Measurements from ENCODE around the gene HELZ2. TPM values are rescaled to one million over a fixed set of nuclear protein-coding genes. Genes with fewer than 3 reads are reported as not detected.

The HELZ2 gene
- total RNA-seq, 1 donor from 2014 or later = 28.9 TPM

- no peak for TF ChIP-seq CTCF (IDR thresholded peaks at IDR 0.05)
- Mint-ChIP-seq H3K9me3 (no peaks in the 10 kb centered on the region), H3K27me3 (no peaks in the 10 kb centered on the region), H3K36me3 (ENCODE audit: low read depth) (no peaks in the 10 kb centered on the region), H3K4me1 (peaks cover 18% of the 10 kb centered on the region), H3K4me3 (no peak overlapping the region), H3K27ac (no peak overlapping the region)
- POLR2A ChIA-PET = interaction anchor here (10.6 kb wide), 1 partner anchor 13 kb away, joined by 179 read pairs; the partner anchor contains the start of gene PPDPF
- ATAC-seq (ENCODE audit: low read depth) = no peak
- CTCF ChIA-PET = no interaction called here
- DNase-seq = peak; percentile 23
- intact Hi-C loops (cut with micrococcal nuclease) = loop anchor here (5.0 kb wide), 3 partner anchors 202 to 522 kb away; partner anchors contain the start of genes C20orf204, LIME1 and SLC2A4RG
These were observed 39.0 kb downstream of the HELZ2 start for GRCh38 chr20:63534831-63535651.

- Mint-ChIP-seq H3K4me1 (peaks cover 18% of the 10 kb centered on the region), H3K27me3 (no peaks in the 10 kb centered on the region)
- intact Hi-C loops (cut with micrococcal nuclease) = no loop called here
These were observed 39.6 kb downstream of the HELZ2 start for GRCh38 chr20:63534427-63534830.

GRCh38 chr20:63533871-63534393, 40.1 kb downstream of the HELZ2 start:
- Mint-ChIP-seq H3K27me3 (no peaks in the 10 kb centered on the region), H3K36me3 (ENCODE audit: low read depth) (no peaks in the 10 kb centered on the region), H3K4me1 (peaks cover 18% of the 10 kb centered on the region), H3K4me3 (no peak overlapping the region), H3K27ac (no peak overlapping the region), H3K9me3 (no peaks in the 10 kb centered on the region)
- DNase-seq (peak; percentile 19), ATAC-seq (ENCODE audit: low read depth) (no peak)
- TF ChIP-seq CTCF (IDR thresholded peaks at IDR 0.05) = no peak
- ChIA-PET CTCF (no interaction called here), POLR2A (interaction anchor here (10.6 kb wide), 1 partner anchor 11 kb away, joined by 179 read pairs; the partner anchor contains the start of gene PPDPF)
- intact Hi-C loops (cut with micrococcal nuclease) = no loop called here

More at GRCh38 chr20:63534427-63534830, 39.6 kb downstream of the HELZ2 start:
- ATAC-seq (ENCODE audit: low read depth) = no peak
- no peak overlapping the region for H3K4me3 Mint-ChIP-seq
- peak; percentile 15 for DNase-seq
- H3K36me3 Mint-ChIP-seq (ENCODE audit: low read depth) = no peaks in the 10 kb centered on the region
- TF ChIP-seq CTCF (IDR thresholded peaks at IDR 0.05) = no peak
- ChIA-PET POLR2A (interaction anchor here (10.6 kb wide), 1 partner anchor 12 kb away, joined by 179 read pairs; the partner anchor contains the start of gene PPDPF), CTCF (no interaction called here)
- H3K27ac Mint-ChIP-seq = no peak overlapping the region
- no peaks in the 10 kb centered on the region for H3K9me3 Mint-ChIP-seq

- ChIA-PET CTCF (no interaction called here), POLR2A (interaction anchor here (10.6 kb wide), 1 partner anchor 11 kb away, joined by 179 read pairs; the partner anchor contains the start of gene PPDPF)
- H3K27ac Mint-ChIP-seq = no peak overlapping the region
- H3K4me1 Mint-ChIP-seq = peaks cover 14% of the 10 kb centered on the region
- no peaks in the 10 kb centered on the region for H3K9me3 Mint-ChIP-seq
- peak; percentile 11 for DNase-seq
- no peak for ATAC-seq (ENCODE audit: low read depth)
- intact Hi-C loops (cut with micrococcal nuclease) = no loop called here
- H3K36me3 Mint-ChIP-seq (ENCODE audit: low read depth) = no peaks in the 10 kb centered on the region
- no peak for TF ChIP-seq CTCF (IDR thresholded peaks at IDR 0.05)
- no peak overlapping the region for H3K4me3 Mint-ChIP-seq
- H3K27me3 Mint-ChIP-seq = no peaks in the 10 kb centered on the region
These were observed 40.7 kb downstream of the HELZ2 start for GRCh38 chr20:63533388-63533787.

GRCh38 chr20:63532449-63532971, 41.5 kb downstream of the HELZ2 start:
- Mint-ChIP-seq H3K4me3 (no peak overlapping the region), H3K27me3 (no peaks in the 10 kb centered on the region), H3K27ac (no peak overlapping the region), H3K4me1 (peaks cover 9% of the 10 kb centered on the region), H3K9me3 (no peaks in the 10 kb centered on the region), H3K36me3 (ENCODE audit: low read depth) (no peaks in the 10 kb centered on the region)
- POLR2A ChIA-PET = interaction anchor here (0.9 to 10.6 kb wide), 2 partner anchors 10 to 103 kb away, joined by 3 to 179 read pairs; partner anchors contain the start of gene PPDPF
- ATAC-seq (ENCODE audit: low read depth) (no peak), DNase-seq (peak; percentile 12)
- intact Hi-C loops (cut with micrococcal nuclease) = no loop called here
- CTCF ChIA-PET = no interaction called here
- no peak for TF ChIP-seq CTCF (IDR thresholded peaks at IDR 0.05)
